ENCODE measurements around the gene NFKBIE.

- TF ChIP-seq POLR2A (IDR thresholded peaks at IDR 0.05; ENCODE audit: borderline replicate concordance, extremely low read depth, insufficient read depth, insufficient read length) (no peak), CTCF (IDR thresholded peaks at IDR 0.05 in 2 of 3, conservative IDR thresholded peaks at IDR 0.05 in 1 of 3; ENCODE audit: borderline replicate concordance in 1 of 3, insufficient read depth in 1 of 3, low read depth in 2 of 3, low read length in 2 of 3) (no peak), MAX (IDR thresholded peaks at IDR 0.05) (no peak), POLR2AphosphoS5 (IDR thresholded peaks at IDR 0.05; ENCODE audit: low read depth, low read length) (no peak; the same call in 1 of the 2 replicates), CEBPB (IDR thresholded peaks at IDR 0.05; ENCODE audit: low read depth) (no peak), YY1 (IDR thresholded peaks at IDR 0.05; ENCODE audit: extremely low read depth, insufficient replicate concordance, low read depth, low read length) (no peak), REST (IDR thresholded peaks at IDR 0.05; ENCODE audit: low read depth) (no peak)
Observed at GRCh38 chr6:44294832-44295791, 29.8 kb upstream of the NFKBIE start.

Data from HCT116 (cell line).